Type B pancreatic cell (in vitro differentiated cells): ENCODE results near the gene DOCK10. TPM values are rescaled to one million over a fixed set of nuclear protein-coding genes. Genes with fewer than 3 reads are reported as not detected.

Source experiments
- DNase-seq: peaks from one replicate; pipeline ENCODE4 v3.0.0; 2021; ENCODE audit warnings: mixed read lengths; ENCODE audit not compliant: unreplicated experiment; ENCODE audit errors: extremely low spot score
- H3K27ac Mint-ChIP-seq: 2 replicates; pipeline ENCODE4 v1.8.0; 2021; ENCODE audit warnings: mild to moderate bottlenecking, mixed read lengths
- H3K27me3 Mint-ChIP-seq: 2 replicates; pipeline ENCODE4 v1.8.0; 2021; ENCODE audit warnings: mixed read lengths
- H3K36me3 Mint-ChIP-seq: 2 replicates; pipeline ENCODE4 v1.8.0; 2021; ENCODE audit warnings: mixed read lengths
- H3K4me1 Mint-ChIP-seq: one replicate; pipeline ENCODE4 v1.8.0; 2021; ENCODE audit warnings: mixed read lengths; ENCODE audit not compliant: unreplicated experiment
- H3K4me3 Mint-ChIP-seq: 2 replicates; pipeline ENCODE4 v1.8.0; 2021; ENCODE audit warnings: mild to moderate bottlenecking, mixed read lengths
- H3K9me3 Mint-ChIP-seq: 2 replicates; pipeline ENCODE4 v1.8.0; 2021; ENCODE audit warnings: mixed read lengths
- CTCF ChIP-seq: fragments of 200-600 bp; sonication (generic); conservative IDR thresholded peaks from 2 replicates; pipeline ENCODE4 v1.5.0; 2021; ENCODE audit warnings: antibody characterized with exemption, mild to moderate bottlenecking
- total RNA-seq: library from RNA; stranded (reverse); gene quantifications from 2 replicates; pipeline ENCODE4 v1.2.1, GENCODE V29; 2021; ENCODE audit warnings: low replicate concordance

DOCK10 gene
- total RNA-seq, 1 donor from 2014 or later = 3.5 TPM

DNA sequence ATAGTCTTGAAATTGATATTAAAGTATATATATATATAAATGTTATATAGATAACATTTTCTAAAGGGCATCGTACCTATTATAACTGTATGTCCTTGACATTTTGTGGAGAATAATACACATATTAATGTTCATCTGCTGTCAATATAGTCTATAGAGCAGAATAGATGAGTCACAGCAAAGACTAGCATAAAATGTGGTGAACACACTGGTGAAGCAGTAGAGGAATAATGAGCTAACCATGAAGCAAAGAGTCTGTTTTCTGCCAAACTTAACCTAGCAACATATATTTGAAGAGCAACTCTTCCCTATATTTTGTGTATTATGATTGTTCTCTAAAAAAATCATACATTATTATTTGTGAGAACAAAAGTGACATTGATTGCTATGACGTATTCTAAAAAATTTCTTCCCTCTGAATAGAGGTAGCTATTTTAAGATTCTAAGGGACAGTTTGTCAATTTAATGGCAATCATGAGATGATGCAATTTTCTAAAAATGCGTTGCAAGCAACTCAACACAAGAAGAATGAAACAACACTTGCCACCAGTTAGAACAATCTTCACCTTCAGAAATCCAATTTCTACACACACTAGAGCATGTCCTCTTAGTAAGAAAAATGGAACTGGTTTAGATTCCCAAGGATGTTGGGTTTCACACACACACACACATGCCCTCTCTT is 22.0 kb downstream of the DOCK10 start:
- TF ChIP-seq CTCF = no peak
- H3K27ac Mint-ChIP-seq = no peak overlapping the region
- H3K4me3 Mint-ChIP-seq = no peak overlapping the region
- DNase-seq = no peak
- peaks cover 13% of the 10 kb centered on the region for H3K27me3 Mint-ChIP-seq
- H3K4me1 Mint-ChIP-seq = no peaks in the 10 kb centered on the region
- H3K36me3 Mint-ChIP-seq = no peaks in the 10 kb centered on the region
- no peaks in the 10 kb centered on the region for H3K9me3 Mint-ChIP-seq

GRCh38 chr2:225019105-225019504 is 23.2 kb downstream of the DOCK10 start:
- no peak for TF ChIP-seq CTCF

DNA sequence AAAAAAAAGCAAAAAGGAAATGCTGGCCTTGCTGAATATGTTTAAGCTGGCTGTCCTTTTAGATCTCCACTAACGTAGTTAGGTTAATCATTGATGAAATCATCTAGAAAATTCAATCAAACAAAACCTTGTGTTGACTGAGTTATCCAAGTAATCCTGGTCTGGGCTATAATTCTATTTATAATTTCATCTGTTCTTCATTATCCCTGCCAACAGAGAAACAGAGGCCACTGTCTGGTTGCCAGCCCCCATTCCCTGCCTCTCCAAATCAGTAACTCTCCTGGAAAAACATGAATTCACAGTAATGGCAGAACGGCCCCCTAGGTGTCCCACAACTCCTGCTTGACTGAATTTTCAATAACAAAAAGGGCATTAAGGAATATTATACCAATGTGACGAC is 24.6 kb downstream of the DOCK10 start:
- no peak overlapping the region for H3K27ac Mint-ChIP-seq
- TF ChIP-seq CTCF = peak; percentile 33
- no peaks in the 10 kb centered on the region for H3K36me3 Mint-ChIP-seq
- DNase-seq = no peak
- H3K4me3 Mint-ChIP-seq = no peak overlapping the region
- H3K9me3 Mint-ChIP-seq = no peaks in the 10 kb centered on the region
- peaks cover 13% of the 10 kb centered on the region for H3K27me3 Mint-ChIP-seq
- H3K4me1 Mint-ChIP-seq = no peaks in the 10 kb centered on the region

More at GRCh38 chr2:225019105-225019504, 23.2 kb downstream of the DOCK10 start:
- Mint-ChIP-seq H3K27me3 (peaks cover 13% of the 10 kb centered on the region), H3K36me3 (no peaks in the 10 kb centered on the region), H3K4me1 (no peaks in the 10 kb centered on the region), H3K4me3 (no peak overlapping the region), H3K9me3 (no peaks in the 10 kb centered on the region), H3K27ac (no peak overlapping the region)
- no peak for DNase-seq

- Mint-ChIP-seq H3K9me3 (no peaks in the 10 kb centered on the region), H3K27me3 (peaks cover 10% of the 10 kb centered on the region), H3K27ac (no peak overlapping the region), H3K36me3 (no peaks in the 10 kb centered on the region), H3K4me1 (no peaks in the 10 kb centered on the region), H3K4me3 (no peak overlapping the region)
- no peak for TF ChIP-seq CTCF
- no peak for DNase-seq
Measured at GRCh38 chr2:225017098-225017685, 25.1 kb downstream of the DOCK10 start.

DNA sequence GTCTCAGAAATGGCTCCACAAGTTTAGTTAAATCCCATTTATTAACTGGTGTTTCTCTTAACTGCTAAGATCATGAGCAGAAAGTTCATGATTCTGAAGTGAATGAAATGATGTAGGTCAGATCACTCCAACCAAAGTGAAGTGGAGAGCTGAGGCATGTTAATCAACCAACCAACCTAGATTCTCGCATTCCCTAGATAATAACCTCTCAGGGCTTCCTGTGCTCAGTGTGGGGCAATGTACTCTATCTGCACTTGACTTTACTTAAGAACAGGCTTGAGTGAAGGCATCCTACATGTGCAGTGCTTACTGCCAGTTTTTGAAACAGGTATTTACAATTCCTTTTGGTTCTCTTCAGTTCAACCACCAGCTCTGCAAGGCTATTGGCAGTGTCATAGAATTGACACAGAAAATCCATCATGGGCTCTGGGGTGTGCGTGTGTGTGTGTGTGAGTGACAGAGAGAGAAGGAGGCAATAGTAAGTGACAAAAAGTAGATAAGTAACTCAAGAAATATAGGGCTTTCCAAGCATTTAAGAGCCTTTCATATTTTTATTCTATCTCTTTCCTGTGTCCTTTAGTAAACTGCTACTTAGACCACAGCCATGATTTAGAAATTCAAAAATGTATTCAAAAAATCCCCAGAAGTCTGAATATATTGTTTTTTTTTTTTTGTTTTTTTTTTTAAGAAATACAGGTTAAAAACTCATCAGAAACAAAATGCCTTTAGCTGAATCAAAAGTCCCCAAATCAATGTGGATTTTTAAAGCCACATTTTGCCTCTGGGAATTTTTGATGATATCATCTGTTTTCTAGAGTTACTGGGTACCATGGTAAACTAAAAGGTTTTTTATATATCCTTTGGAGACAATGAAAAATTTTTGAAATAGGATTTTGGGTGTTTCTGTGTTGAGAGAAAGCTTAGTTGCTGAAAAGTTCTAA is 28.6 kb downstream of the DOCK10 start:
- Mint-ChIP-seq H3K4me3 (no peak overlapping the region), H3K36me3 (no peaks in the 10 kb centered on the region), H3K4me1 (peaks cover 14% of the 10 kb centered on the region), H3K27me3 (peaks cover 10% of the 10 kb centered on the region), H3K9me3 (no peaks in the 10 kb centered on the region), H3K27ac (no peak overlapping the region)
- DNase-seq = no peak
- TF ChIP-seq CTCF = no peak
